Eye (tissue), 1 donor: ENCODE data around the gene USP14.
A peak's percentile ranks its signal among the peaks of the same experiment; 100 is the strongest.

ENCODE experiments used
- DNase-seq: peaks from one replicate; pipeline ENCODE4 v3.0.0-alpha.2; 2015

USP14 gene

GRCh38 chr18:160831-161570 lies 2.6 kb downstream of the USP14 start:
- no peak for DNase-seq

GRCh38 chr18:172361-172760 lies 14.0 kb downstream of the USP14 start:
- no peak for DNase-seq

GRCh38 chr18:179499-179898 lies 21.1 kb downstream of the USP14 start:
- DNase-seq: no peak

DNA sequence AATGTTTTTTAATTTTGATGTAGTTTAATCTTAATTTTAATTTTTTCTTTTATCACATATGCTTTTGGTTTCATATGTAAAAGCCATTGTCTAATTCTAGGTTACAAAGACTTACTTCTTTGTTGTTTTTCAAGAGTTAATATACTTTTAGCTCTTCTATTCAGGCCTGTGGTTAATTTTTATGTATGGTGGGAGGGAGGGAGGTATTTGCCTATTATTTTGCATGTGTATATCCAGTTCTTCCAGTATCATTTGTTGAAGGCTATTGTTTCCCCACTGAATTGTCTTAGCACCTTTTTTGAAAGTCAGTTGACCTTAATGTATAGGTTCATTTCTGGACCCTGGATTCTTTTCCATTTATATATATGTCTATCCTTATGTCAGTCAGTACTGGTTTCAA lies 23.4 kb downstream of the USP14 start:
- DNase-seq: no peak

DNA sequence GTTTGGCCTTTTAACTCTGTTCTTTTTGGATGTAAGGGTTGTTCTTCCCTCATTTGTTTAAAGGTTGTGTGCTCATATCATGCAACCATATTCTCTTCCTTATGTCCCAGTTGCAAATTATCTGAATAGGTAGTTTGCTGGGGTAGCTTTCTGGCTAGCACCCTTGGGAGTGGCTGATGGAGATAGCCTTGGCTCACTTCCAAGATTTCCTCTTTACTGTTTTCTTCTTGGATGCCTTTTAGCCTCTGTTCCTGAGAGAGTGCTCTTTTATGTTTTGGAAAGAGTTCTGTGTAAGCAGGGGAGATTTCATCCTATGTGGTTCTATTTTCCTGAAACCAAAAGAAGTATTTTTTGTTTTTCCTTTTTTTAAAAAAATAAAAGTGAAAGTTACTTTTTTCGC lies 25.4 kb downstream of the USP14 start:
- peak; percentile 4 for DNase-seq

DNA sequence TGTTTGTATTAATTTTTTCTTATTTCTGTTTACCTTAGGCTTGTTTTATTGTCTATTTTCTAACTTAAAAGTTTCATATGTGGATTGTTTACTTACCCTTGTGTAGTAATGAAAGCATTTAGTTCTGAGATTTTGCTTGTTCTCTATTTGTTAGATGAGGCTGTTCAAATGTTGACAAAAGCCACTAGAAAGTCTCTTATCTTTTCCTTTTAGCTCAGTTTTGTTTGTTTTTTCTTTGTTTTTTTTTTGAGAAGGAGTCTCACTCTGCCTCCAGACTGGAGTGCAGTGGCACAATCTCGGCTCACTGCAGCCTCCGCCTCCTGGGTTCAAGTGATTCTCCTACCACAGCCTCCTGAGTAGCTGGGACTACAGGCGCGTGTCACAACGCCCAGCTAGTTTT lies 30.9 kb downstream of the USP14 start:
- no peak for DNase-seq

GRCh38 chr18:191725-192124 lies 33.4 kb downstream of the USP14 start:
- no peak for DNase-seq

GRCh38 chr18:192801-193200 lies 34.4 kb downstream of the USP14 start:
- no peak for DNase-seq

- no peak for DNase-seq
Observed at GRCh38 chr18:195651-196050, 37.3 kb downstream of the USP14 start.

DNA sequence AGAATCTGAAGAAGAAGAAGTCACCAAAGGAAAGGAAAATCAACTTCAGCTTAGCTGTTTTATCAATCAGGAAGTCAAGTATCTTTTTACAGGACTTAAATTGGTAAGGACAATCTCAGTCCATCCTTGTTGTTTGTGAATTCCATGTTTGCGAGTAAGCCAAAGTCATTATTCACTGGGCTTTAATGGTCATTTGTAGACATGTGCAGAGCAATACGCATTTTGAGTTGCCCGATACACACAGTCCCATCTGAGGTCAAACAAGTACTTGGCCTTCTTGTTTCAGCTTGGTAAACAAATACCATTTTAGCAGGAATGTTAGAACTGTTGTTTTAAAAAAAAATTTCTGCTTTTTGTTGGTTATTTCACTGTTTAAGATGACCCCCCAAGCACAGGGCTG lies 40.9 kb downstream of the USP14 start:
- no peak for DNase-seq

GRCh38 chr18:199768-200167 lies 41.4 kb downstream of the USP14 start:
- DNase-seq: no peak

DNA sequence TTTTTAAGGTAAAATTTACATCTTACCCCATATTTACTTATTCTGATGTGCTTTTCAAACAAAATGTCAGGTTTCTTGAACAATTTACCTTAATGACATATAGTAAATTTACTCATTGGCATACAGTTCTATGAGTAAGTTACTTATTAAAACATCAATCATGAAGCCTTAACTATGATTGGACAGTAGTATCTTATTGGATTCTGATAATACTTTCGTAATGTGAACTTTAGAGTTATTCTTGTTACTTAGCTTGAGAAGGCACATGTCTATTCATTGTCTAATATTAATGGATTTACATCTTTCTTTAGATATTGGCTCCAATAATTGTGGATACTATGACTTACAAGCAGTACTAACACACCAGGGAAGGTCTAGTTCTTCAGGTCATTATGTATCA lies 51.7 kb downstream of the USP14 start:
- DNase-seq: no peak

DNA sequence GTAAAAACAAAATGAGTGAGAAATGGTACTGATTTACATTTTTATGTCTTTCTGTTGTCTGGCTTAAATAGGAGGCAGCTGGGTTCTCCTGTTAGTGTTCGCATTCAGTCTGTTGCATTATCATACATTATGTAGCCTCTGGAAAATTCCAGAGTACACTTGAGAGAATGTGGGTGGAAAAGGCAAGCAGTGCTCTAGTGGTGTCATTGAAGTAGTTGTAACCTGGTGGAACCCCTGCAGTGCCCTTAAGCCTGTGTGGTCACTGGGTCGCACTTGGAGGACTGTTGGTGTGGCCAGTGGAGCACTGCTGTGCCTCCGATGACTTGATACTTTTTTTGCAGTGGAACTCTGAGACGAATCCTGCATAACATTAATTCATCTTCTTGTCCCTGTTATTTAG lies 52.4 kb downstream of the USP14 start:
- DNase-seq: no peak

DNA sequence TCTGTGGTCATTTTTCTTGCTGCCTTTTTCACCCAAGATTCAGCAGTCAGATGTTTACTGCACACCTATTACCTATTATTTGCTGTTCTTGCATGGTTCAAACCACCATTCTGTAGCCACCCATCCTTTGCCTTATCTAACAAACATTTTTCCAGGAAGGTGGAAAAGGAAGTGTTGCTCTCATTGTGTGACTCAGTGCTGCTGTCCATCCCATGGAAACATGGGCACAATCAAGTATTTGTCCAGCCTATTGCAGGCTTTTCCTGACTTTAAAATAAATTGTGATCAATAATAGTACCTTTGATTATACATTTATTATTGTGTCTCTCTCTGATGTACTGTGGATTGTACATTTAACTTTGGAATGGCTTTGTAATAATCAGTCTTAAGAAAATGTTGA lies 53.2 kb downstream of the USP14 start:
- DNase-seq: no peak

GRCh38 chr18:212780-213179 lies 54.4 kb downstream of the USP14 start:
- no peak for DNase-seq

- no peak for DNase-seq
Observed at GRCh38 chr18:213505-213904, 55.1 kb downstream of the USP14 start.

GRCh38 chr18:213966-214365 lies 55.6 kb downstream of the USP14 start:
- peak; percentile 72 for DNase-seq

DNA sequence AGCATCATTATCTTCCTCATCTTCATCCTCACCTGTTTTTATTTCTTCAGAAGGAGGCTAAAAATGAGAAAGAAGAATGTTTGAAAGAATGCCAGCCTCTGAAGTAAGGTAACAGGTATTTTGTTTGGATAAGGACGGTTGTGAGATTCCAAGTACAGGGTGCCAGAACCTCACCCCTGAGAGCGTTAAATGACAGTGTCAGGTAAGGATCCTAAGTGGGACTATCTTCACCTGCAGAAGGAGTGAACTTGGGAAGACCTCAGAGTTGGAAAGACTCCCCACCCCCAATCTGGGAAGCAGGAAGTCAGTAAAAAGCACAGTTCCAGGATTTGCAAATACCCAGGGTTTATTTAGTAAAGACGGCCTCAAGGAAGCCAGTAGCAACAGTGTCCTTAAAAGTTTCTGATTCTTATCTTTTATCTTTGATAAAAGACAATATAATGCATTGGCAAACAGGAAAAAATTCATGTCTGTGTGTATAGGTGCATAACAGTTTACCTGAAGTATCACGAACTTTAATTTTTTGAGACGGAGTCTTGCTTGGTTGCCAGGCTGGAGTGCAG lies 57.2 kb downstream of the USP14 start:
- no peak for DNase-seq

GRCh38 chr18:217532-218336 lies 59.4 kb downstream of the USP14 start:
- DNase-seq: no peak

- DNase-seq: no peak
Observed at GRCh38 chr18:220708-221107, 62.4 kb downstream of the USP14 start.

DNA sequence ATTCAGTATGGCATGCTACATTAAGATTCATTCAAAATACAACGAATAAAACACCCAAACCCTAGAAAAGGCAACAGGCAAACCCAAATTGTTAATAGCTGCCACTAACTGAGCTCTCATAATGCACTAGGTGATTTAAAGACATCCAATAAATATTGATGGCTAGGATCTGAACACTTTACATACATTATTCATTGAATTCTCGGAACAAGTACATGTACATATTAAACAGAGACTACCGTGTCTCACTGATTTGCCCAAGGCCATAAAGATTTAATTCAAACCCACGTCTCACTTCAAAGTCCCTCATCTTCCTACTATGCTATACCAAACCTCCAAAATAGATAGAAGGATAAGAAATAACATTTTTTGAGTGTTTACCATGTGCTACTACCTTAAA lies 67.4 kb downstream of the USP14 start:
- no peak for DNase-seq

GRCh38 chr18:227374-227773 lies 69.0 kb downstream of the USP14 start:
- no peak for DNase-seq

GRCh38 chr18:227902-228301 lies 69.5 kb downstream of the USP14 start:
- no peak for DNase-seq

DNA sequence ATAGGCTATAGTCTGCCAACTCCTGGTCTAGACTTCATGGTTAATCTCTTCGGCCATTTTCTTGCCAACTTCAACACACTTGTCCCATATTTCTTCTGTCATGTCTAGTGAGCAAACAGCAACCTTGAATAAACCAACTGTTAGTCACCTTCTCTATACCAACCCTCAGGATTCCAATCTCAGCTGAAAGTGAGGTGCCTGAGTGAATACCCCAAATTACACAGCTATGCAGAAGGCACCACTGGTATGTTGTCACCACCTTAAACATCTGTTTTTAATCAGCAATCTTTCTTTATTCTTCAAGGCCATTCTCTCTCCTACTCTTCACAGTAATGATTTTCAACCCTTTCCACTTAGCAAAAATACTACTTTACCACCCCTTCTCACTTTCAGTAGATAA lies 70.2 kb downstream of the USP14 start:
- no peak for DNase-seq
